GM21737 (cell line): ENCODE data around the gene LRRC36.

ENCODE experiments used
- ATAC-seq: cut with Tn5 transposase; IDR thresholded peaks from one replicate; pipeline ENCODE4 v1.9.1; 2021; ENCODE audit warnings: mild to moderate bottlenecking, moderate library complexity; ENCODE audit not compliant: unreplicated experiment

LRRC36 gene

DNA sequence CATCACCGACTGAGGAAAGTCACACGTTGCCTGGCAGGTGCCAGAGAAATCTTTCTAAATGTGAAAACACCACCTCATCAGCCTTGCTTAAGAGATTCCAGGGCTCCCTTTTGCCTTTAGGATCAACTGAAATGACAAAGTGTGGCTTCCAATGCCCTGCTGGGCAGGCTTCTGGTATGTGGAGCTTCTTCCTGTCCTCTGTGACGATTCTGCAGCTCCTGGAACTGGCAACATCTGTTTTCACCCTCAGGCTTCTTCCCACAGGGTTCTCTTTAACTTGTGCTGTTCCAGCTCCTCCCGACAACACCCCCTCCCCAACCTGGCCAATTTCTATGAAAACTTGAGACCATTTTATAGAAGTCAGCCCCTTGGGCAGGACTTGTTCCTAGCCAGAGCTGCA, 94.4 kb downstream of the LRRC36 start:
- ATAC-seq, result no peak

DNA sequence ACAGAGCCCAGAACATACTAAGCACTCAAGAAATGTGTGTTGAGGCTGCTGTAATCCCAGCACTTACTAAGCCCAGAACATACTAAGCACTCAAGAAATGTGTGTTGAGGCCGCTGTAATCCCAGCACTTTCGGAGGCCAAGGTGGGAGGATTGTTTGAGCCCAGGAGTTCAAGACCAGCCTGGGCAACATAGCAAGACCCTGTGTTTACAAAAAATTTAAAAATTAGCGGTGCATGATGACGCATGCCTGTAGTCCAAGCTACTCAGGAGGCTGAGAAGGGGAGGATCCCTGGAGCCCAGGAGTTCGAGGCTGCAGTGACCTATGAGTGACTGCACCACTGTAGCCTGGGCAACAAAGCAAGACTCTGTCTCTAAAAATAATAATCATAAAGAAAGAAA, 96.4 kb downstream of the LRRC36 start:
- no peak for ATAC-seq

DNA sequence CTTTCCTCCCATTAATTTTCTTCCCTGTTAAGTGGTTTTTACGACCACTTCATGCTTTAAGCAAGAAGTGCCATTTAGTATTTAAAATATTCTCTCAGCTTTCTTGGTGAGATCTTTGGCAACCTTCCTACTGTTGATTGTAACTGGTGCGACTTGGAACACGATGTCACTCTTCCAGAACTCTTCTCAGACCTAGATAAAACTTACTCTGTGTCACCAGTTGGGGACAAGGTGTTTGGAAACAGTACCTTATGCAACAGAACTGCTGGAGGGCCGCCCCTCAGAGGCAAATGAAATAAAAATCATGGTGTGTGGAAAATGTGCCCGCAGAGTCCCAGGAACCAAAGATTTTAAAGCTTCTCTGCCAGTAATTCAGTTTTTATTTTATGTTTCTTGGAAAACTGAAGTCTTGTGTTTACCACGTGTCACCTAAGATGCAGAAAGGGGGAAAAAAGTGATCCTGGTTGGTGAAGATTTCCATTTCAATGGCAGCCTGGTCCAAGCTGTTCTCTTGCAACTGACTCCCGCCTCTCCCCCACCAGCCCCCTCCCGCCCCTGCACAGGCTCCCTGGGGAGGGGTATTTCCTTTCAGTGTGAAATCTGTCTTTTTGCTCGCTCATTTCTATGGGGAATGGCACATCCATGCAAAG, 97.1 kb downstream of the LRRC36 start:
- no peak for ATAC-seq

DNA sequence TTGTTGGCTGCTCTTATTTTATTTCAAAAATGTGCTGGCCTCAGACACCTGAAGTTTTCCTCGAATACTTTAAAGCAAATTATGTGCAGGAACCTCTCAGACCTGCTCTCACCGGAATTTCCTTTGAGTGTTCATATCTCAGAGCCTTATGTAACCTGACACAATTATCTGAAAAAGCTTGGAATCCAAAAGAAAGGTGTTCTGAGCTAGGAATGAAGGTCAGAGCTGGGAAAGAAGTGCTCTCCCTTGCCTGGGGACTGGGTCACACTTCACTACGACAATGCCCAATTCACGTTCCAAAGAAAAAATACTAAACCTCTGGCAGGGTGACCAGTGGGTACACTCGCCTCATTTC, 97.6 kb downstream of the LRRC36 start:
- no peak for ATAC-seq

DNA sequence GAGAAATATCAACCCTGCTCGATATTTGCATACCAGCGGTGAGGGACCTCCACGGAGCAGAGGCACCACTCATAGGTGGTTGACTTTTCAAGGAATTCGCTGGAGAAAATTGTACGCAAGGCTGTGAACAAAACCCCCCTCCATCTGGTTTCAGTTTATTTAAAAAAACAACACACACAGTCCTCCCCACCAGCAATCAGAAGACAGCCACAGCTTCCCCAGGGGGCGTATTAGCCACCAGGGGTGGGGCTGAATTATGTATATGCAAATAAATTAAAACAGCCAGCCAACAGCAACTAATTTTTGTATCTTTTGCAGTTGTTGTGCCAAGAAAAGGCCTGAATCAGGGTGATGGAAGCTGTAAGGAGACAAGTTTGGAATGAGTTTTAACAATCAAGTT, 98.4 kb downstream of the LRRC36 start:
- ATAC-seq, result no peak

DNA sequence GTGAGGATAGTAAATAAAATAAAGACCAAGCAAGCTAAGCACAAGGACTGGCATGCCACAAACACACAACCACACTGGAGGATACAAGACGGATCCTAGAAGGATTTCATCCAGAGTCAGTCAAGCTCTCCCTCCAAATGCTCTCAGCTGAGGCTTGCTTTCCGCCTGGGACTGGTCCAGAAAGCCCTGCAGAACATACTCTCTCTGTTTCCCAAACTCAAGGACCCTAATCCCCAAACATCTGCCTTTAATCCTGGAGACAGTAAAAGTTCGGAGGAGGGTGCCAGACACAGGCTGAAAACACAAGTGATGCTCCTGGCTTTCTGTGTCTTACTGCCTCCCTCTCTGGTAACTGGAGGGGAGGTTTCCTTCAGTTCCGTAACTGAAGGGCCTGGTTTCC, 99.0 kb downstream of the LRRC36 start:
- ATAC-seq, result no peak

DNA sequence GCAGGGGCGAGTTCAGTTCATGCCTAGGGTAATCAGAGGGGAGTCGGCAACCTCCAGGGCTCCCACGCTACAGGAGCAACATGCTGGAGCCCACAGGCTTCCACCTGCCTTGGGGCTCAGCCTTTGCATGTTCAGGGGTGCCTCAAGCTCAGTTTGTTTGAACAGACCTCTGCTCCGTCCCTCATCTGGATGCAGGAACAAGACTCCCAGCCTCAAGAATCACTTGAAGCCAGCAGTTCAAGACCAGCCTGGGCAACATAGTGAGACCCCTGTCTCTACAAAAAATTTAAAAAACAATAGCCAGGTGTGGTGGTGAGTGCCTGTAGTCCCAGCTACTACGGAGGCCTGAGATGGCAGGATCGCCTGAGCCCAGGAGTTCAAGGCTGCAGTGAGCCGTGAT, 99.4 kb downstream of the LRRC36 start:
- no peak for ATAC-seq

DNA sequence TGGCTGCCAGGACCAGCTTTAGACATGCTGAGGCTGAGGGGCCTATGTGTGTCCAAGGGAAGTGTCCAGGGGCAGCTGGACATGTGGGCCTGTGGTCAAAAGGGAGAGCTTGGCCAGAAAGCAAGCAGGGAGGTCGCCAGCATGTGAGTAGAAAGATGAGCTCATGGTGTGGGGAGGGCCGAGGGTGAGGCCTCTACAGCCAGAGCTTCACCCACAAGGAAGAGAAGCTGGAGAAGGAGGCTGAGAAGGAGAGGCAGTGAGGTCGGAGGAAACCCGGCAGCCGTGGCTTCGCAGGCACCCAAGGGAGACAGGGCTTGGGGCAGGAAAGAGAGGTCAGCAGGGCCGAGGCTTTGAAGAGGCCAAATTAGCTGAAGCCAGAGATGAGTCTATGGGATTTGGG, 100.3 kb downstream of the LRRC36 start:
- no peak for ATAC-seq

DNA sequence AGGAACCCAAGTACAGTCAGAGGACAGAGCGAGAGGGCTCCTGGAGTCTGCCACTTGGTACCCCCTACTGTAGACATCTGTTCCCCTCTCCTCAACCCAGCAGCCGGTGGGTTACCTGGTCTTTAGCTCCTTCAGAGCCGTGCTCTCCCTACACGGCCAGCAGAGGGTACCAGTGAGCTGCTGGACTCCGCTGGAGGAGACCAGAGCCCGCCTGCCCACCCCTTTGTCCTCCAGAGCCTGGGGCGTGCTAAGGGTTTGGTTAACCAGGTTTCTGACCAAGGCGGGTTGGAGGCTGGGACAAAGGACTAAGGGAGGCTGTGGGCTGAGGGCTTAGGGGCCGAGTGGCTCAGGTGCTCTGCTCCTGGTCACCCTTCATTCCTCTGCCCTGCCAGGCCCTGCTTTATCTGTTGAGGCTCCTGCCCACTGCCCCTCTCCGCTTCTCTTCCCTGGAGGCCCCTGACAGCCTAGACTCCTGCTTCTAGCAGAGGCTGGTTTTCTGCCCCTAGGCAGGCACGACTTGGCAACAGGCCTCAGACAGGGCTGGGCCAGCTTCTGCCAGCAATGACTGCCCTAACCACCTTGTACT, 101.6 kb downstream of the LRRC36 start:
- ATAC-seq, result no peak

DNA sequence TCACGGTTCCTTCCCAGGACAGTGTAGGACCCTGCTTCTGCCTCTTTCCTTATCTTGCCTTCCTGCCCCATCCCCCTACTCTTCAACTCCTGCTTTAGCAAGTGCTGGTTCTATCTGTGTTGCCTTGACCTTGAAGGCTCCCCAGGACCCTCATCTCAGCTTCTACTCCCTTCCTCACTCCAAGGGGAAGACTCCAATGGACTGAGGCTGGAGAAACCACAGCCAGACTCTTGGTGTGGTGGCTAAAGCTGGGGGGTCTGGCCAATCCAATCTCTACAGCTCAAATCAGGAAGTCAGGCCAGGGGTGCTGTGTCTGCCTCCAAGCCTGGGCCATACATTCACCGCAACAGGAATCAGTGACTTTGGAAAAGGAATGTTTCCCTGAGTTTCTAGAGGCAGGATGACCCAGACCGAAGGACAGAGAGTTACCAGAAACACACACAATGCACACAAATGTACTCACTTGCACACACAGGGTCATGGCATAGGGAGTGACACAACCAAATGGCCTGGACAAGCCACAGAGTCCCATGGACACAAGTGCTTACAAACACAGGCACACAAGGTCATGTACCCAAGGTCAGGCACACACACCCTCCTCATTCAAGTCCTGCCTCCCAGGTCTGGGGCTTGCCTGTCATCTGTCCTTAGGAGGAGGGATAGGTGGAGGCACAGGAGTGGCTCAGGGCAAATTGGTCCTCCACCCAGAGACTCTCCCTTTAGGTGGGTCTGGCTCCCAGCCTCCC, 102.6 kb downstream of the LRRC36 start:
- ATAC-seq, result no peak

DNA sequence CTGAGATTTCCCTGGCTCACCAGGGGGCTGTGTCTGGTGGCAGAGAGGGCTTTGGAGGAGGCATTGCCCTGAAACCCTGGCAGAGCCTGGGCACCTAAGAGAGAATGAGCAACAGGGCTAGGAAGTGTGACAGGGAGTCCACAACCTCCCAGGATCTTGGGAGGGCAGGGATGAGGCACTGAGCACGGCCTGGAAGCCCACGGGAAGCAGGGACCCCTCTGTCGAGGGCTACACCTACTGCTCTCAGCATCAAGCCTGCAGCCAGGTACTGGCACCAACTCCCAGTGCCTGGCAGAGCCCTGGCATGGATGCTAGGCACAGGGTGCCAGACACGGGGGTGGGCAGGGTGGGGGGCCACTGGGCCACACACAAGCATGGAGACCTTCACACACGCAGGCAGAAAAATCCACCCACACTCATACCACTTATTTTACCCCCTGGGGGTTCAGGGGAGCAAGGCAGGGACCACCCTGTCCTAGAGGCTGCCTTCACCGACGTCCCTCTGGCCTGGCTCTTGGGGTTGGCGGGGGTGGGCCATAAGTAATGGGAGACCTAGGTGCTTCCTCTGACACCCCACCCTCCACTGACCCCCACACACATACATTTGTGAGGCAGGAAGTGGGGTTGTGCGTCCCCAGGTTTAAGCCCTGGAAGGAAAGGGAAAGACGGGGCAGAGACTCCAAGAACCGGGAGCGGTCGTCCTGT, 103.3 kb downstream of the LRRC36 start:
- ATAC-seq, result no peak

DNA sequence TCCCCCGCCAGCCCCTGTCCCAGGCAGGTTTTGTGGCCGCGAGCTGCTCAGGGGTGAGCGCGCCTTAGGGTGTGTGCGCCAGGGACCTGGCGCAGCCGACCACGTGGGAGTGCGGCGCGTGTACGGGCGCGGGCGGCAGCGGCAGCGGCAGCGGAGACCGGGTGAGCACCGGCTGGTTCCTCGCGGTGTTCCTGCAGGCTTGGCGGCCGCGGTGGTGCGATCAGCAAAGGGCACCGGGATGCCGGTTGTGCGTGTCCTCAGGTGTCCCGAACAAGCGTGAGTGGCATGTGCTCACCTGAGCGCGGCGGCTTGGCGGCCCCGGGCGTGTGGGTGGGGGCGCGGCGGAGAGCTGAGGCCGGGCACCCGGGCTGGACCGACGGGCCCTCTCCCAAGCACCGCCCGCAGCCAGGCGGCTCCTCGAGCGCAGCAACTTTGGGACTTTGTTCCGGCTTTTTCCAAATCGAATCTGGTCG, 103.9 kb downstream of the LRRC36 start:
- no peak for ATAC-seq

DNA sequence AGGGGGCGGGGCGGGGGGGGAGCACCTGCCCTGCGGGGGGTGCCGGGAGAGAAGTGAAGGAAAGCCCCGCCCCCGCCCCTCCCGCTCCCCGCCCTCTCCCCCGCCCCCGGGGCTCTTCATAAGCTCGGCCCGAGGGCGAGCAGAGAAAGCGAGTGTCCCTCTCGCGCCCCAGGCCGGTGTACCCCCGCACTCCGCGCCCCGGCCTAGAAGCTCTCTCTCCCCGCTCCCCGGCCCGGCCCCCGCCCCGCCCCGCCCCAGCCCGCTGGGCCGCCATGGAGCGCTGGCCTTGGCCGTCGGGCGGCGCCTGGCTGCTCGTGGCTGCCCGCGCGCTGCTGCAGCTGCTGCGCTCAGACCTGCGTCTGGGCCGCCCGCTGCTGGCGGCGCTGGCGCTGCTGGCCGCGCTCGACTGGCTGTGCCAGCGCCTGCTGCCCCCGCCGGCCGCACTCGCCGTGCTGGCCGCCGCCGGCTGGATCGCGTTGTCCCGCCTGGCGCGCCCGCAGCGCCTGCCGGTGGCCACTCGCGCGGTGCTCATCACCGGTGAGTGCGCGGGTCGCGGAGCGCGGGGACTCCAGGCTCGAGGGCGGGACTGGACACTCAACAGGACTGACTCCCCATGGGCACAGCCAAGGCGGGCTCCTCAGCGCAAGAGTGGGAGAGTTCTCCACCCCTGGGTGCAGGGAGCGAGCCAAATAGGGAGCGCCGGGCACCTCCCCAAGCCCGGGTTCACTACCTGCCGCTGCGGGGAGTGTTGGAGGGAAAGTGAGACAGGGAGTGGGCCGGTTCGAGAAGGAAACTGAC, 104.6 kb downstream of the LRRC36 start, which contains the start of gene HSD11B2:
Gene HSD11B2, plus strand, starts transcription at position 145 of the 798 bp plus-strand sequence. Its CDS starts 128 bp downstream, at position 273.
- ATAC-seq, result no peak

DNA sequence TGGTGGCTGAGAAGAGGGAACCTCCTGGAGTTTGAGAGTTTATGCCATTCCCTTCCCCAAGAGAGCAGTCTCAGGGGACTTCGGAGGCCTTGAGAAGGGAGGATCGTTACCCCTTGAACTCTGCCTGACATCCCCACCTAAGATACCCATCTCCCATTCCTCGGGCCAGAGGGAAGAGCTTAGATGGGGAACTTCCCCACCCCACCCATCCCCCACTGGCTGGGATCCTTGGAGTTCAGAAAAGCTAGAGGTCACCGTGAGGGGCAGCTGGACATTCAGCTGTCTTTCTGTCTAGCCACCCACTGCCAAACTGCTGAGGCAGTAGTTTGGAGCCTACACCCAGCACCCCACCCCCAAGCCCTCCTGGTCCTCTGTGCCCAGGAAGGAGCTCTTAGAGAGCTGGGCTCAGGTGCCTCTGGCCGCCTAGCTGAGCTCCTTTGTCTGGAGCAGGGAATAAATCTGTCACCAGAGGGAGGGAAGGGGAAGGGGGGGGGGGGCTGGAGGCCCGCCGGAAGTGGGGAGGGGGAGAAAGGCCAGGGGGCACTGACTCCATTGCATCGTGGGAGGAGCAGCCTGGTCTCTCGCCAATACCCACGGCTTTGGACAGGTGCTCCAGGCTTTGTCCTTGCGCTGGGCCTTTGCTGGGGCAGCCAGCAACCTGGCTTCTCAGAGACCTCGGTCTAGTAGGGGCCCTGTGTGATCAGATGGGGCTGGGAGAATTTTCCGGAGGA, 105.3 kb downstream of the LRRC36 start:
- no peak for ATAC-seq

DNA sequence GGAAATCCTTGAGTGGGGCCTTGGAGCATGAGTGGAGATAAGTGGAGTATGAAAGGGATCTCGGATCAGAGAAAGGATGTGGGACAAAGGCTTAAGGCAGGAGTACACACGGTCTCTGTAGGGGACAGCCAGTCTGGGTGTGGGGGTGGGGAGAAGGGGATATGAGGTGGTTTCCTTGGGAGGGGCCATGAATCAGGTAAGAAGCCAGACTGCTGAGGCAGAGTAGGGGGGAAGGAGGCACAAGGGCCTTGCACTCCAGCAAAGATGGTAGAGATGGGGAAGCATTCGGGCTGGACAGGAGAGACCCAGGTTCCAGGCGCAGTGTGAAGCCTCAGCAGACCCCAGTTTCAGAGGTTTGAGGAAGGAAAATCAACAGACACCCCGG, 105.9 kb downstream of the LRRC36 start:
- ATAC-seq, result no peak

DNA sequence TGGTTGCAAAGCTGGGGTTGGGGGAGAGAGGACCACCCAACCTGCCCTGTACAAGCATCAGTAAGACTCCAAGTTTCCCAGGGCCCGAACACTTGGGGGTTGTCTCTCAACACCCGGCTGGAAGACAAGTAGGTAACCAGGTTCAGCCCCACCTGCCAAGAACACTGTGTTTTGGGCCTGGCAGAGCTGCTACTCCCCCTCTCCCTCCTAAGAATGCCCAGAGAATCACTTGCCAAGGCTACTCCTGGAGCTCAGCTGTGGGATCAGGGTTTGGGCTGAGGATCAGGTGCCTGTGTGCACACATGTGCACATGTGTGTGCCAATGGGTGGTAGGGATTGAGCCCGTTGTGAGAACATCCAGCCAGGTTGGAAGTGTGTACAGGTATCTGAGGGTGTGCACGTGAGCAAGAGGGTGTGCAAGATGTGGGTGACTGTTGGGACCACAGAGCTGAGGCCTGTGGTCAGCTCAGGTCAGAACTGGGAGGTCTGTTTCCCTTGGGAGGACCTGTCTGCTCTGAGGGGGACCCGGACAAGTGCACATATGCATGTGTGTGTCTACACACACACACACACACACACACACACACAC, 106.6 kb downstream of the LRRC36 start:
- ATAC-seq, result no peak
